ENCODE data around the gene COL18A1.

DNA sequence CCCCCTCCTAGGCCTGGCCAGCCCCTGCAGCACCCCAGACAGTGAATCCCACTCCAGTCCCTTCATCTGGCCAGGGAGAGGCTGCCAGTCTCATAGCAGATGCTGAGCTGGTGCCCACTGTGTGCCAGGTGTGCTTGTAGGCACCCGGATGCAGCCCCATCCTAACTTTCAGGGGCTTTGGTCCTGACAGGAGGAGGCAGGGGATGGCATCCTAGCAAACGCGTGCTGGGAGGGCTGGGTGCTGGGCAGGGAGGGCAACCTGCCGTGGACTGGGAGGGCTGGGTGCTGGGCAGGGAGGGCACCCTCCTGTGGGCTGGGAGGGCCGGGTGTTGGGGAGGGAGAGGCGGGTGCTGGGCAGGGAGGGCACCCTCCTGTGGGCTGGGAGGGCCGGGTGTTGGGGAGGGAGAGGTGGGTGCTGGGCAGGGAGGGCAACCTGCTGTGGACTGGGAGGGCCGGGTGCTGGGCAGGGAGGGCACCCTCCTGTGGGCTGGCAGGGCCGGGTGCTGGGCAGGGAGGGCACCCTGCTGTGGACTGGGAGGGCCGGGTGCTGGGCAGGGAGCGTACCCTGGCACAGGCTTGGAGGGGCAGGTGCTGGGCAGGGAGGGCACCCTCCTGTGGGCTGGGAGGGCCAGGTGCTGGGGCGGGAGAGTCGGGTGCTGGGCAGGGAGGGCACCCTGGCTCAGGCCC, 102.0 kb downstream of the COL18A1 start:
- TF ChIP-seq, protein P1, sequence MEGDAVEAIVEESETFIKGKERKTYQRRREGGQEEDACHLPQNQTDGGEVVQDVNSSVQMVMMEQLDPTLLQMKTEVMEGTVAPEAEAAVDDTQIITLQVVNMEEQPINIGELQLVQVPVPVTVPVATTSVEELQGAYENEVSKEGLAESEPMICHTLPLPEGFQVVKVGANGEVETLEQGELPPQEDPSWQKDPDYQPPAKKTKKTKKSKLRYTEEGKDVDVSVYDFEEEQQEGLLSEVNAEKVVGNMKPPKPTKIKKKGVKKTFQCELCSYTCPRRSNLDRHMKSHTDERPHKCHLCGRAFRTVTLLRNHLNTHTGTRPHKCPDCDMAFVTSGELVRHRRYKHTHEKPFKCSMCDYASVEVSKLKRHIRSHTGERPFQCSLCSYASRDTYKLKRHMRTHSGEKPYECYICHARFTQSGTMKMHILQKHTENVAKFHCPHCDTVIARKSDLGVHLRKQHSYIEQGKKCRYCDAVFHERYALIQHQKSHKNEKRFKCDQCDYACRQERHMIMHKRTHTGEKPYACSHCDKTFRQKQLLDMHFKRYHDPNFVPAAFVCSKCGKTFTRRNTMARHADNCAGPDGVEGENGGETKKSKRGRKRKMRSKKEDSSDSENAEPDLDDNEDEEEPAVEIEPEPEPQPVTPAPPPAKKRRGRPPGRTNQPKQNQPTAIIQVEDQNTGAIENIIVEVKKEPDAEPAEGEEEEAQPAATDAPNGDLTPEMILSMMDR (IDR thresholded peaks at IDR 0.05): no peak
- no peak for TF ChIP-seq POLR2A (IDR thresholded peaks at IDR 0.05)
